Thyroid gland (tissue), 4 donors: ENCODE results near the gene RTN4RL1.

Experiments
- POLR2A ChIP-seq, 2 donors: fragments of 450-650 bp; IDR thresholded peaks; one replicate each; pipeline ENCODE4 v1.6.1; 2017; ENCODE audit warnings: antibody characterized with exemption in 2 of 2, mild to moderate bottlenecking in 2 of 2, moderate library complexity in 1 of 2
- TF ChIP-seq, protein P1 (sequence below), 6 experiments: fragments of 200-600 bp in 3 of 6; fragments of 450-650 bp in 3 of 6; sonication (generic) in 3 of 6; IDR thresholded peaks; one replicate each; pipeline ENCODE4 v1.5.1; 2016 to 2019; ENCODE audit warnings: antibody characterized with exemption in 6 of 6, mild to moderate bottlenecking in 2 of 6, inconsistent platforms in 1 of 6, moderate library complexity in 1 of 6

GRCh38 chr17:2028234-2028614, 3.1 kb upstream of the RTN4RL1 start:
- TF ChIP-seq, protein P1, sequence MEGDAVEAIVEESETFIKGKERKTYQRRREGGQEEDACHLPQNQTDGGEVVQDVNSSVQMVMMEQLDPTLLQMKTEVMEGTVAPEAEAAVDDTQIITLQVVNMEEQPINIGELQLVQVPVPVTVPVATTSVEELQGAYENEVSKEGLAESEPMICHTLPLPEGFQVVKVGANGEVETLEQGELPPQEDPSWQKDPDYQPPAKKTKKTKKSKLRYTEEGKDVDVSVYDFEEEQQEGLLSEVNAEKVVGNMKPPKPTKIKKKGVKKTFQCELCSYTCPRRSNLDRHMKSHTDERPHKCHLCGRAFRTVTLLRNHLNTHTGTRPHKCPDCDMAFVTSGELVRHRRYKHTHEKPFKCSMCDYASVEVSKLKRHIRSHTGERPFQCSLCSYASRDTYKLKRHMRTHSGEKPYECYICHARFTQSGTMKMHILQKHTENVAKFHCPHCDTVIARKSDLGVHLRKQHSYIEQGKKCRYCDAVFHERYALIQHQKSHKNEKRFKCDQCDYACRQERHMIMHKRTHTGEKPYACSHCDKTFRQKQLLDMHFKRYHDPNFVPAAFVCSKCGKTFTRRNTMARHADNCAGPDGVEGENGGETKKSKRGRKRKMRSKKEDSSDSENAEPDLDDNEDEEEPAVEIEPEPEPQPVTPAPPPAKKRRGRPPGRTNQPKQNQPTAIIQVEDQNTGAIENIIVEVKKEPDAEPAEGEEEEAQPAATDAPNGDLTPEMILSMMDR (IDR thresholded peaks at IDR 0.05), result no peak
- TF ChIP-seq POLR2A (IDR thresholded peaks at IDR 0.05), result no peak
